Breast epithelium (tissue), 4 donors: ENCODE results near the gene ZBTB40. TPM values are rescaled to one million over a fixed set of nuclear protein-coding genes. Genes with fewer than 3 reads are reported as not detected.

ENCODE experiments used
- DNase-seq, 2 donors: peaks; one replicate each; pipeline ENCODE4 v3.0.0-alpha.2; 2019; ENCODE audit warnings: low spot score in 2 of 2
- H3K27ac ChIP-seq, 2 donors: fragments of 200-600 bp; sonication (generic) in 1 of 2; one replicate each; pipeline ENCODE4 v1.5.1; 2016 to 2019; ENCODE audit warnings: mild to moderate bottlenecking in 1 of 2
- H3K27me3 ChIP-seq, 2 donors: fragments of 200-600 bp; sonication (generic) in 1 of 2; one replicate each; pipeline versions ENCODE4 v1.5.1 to v1.6.0; 2017 to 2019; ENCODE audit warnings: control low read depth in 1 of 2, mild to moderate bottlenecking in 1 of 2
- H3K36me3 ChIP-seq: fragments of 200-600 bp; one replicate; pipeline ENCODE4 v1.5.1; 2019
- H3K4me1 ChIP-seq, 2 donors: fragments of 200-600 bp; sonication (generic); one replicate each; pipeline ENCODE4 v1.5.1; 2016 to 2019; ENCODE audit warnings: control low read depth in 1 of 2
- H3K4me3 ChIP-seq, 3 donors: fragments of 200-600 bp; sonication (generic); 1 replicate in 2 of 3; 2 replicates in 1 of 3; pipeline ENCODE4 v1.5.1; 2016 to 2019; ENCODE audit warnings: mild to moderate bottlenecking in 3 of 3, moderate library complexity in 2 of 3
- H3K9me3 ChIP-seq, 2 donors: fragments of 200-600 bp; sonication (generic) in 1 of 2; one replicate each; pipeline ENCODE4 v1.5.1; 2016 to 2019; ENCODE audit warnings: control low read depth in 1 of 2
- CTCF ChIP-seq, 3 donors: fragments of 450-650 bp; IDR thresholded peaks; one replicate each; pipeline ENCODE4 v1.5.1; 2016 to 2017; ENCODE audit warnings: antibody characterized with exemption in 3 of 3, mild to moderate bottlenecking in 3 of 3, moderate library complexity in 3 of 3
- POLR2A ChIP-seq: fragments of 450-650 bp; IDR thresholded peaks from one replicate; pipeline ENCODE4 v1.6.1; 2016; ENCODE audit warnings: antibody characterized with exemption, mild to moderate bottlenecking, moderate library complexity
- POLR2AphosphoS5 ChIP-seq, 3 donors: sonication (generic); formaldehyde crosslinking; IDR thresholded peaks; one replicate each; pipeline ENCODE4 v1.6.1; 2017; ENCODE audit warnings: antibody characterized with exemption in 3 of 3
- intact Hi-C: fragments of 100-400 bp; cut with DNase I; formaldehyde crosslinking; loops from one replicate; pipeline ENCODE4 v1.15.1; 2023; ENCODE audit warnings: low total_unique reads
- total RNA-seq, 3 donors: library from RNA; depleted of rRNA; stranded (reverse); fragments of >200 nt; gene quantifications; one replicate each; pipeline ENCODE4 v1.1.0, GENCODE V29; 2016

ZBTB40 gene
- total RNA-seq, 3 donors from 2014 or later = 15.7 to 24.6 (median 22.0) TPM

- peaks cover 3 to 66% of the 10 kb centered on the region in 2 donors for H3K27me3 ChIP-seq
- H3K9me3 ChIP-seq = no peaks in the 10 kb centered on the region
- H3K27ac ChIP-seq = no peak overlapping the region
- TF ChIP-seq CTCF (IDR thresholded peaks at IDR 0.05) = no peak
- TF ChIP-seq POLR2A = no peak
- TF ChIP-seq POLR2AphosphoS5 (IDR thresholded peaks at IDR 0.05) = no peak
- no peaks in the 10 kb centered on the region for H3K4me1 ChIP-seq
- DNase-seq = no peak
- H3K4me3 ChIP-seq = no peak overlapping the region
- intact Hi-C loops = no loop called here
- H3K36me3 ChIP-seq = no peaks in the 10 kb centered on the region
These were observed 105.8 kb downstream of the ZBTB40 start for GRCh38 chr1:22557341-22557950.

- H3K9me3 ChIP-seq = no peaks in the 10 kb centered on the region
- DNase-seq = no peak
- no peaks in the 10 kb centered on the region for H3K36me3 ChIP-seq
- H3K4me1 ChIP-seq = peaks cover 0 to 3% of the 10 kb centered on the region in 2 donors
- no peak within 1 kb of the TSS for H3K27ac ChIP-seq
- peak within 1 kb of the TSS in 1 of 3 donors; percentile 55 for H3K4me3 ChIP-seq
- TF ChIP-seq POLR2AphosphoS5 (IDR thresholded peaks at IDR 0.05) (no peak), POLR2A (no peak), CTCF (IDR thresholded peaks at IDR 0.05) (no peak)
- intact Hi-C loops = no loop called here
- H3K27me3 ChIP-seq = peaks cover 4 to 67% of the 10 kb centered on the region in 2 donors
These were observed 111.2 kb downstream of the ZBTB40 start, which contains the start of gene EPHA8 for GRCh38 chr1:22562584-22563583. Gene EPHA8 (plus strand): TSS chr1:22563489. CDS start chr1:22563636, 147 bp downstream.

DNA sequence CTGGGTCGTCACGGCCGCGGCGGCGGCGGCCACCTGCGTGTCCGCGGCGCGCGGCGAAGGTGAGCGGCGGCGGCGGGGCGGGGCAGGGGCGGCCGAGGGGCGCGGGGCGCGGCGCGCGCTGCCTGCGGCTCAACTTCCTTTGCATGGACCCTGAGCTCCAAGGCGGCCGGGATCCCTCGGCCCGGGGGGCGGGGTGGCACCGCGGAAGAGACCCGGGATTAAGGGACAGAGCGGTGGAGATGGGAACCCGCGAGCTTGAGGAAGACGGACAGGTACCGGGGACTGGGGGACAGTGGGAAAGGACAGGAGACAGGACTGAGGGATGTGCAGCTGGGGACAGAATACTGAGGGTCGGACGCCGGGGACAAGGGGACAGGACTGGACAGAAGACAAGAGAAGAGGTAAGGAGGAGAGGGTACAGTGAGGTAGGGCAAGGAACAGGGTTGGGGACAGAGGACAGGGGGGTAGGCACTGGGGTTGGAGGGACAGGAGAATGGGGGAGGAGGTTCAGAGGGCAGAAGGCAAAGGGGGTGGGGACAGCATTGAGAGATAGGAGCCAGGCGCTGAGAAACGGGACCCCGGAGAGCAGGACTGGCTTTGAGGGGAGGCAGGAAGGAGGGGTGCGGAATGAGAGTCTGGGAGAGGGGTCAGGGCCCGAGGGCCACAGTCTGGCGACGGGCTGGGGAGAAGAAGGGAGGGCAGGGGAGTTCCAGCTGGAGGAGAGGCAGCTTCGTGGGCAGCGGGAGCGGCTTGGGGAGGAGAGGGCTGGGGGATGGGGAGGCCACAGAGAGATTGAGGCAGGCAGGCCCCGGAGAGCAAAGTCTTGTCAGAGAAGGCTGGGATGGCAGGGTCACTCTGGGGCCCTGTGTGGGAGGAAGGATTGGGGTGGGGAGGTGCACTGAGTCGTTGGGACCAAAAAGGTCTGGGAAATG, 112.3 kb downstream of the ZBTB40 start:
- H3K9me3 ChIP-seq = no peaks in the 10 kb centered on the region
- peaks cover 0 to 3% of the 10 kb centered on the region in 2 donors for H3K4me1 ChIP-seq
- H3K27me3 ChIP-seq = peaks cover 4 to 67% of the 10 kb centered on the region in 2 donors
- no peak overlapping the region for H3K27ac ChIP-seq
- TF ChIP-seq CTCF (IDR thresholded peaks at IDR 0.05) (no peak), POLR2A (no peak), POLR2AphosphoS5 (IDR thresholded peaks at IDR 0.05) (no peak)
- peak overlapping the region in 1 of 3 donors; percentile 55 for H3K4me3 ChIP-seq
- no peaks in the 10 kb centered on the region for H3K36me3 ChIP-seq
- no peak for DNase-seq
- intact Hi-C loops = no loop called here

DNA sequence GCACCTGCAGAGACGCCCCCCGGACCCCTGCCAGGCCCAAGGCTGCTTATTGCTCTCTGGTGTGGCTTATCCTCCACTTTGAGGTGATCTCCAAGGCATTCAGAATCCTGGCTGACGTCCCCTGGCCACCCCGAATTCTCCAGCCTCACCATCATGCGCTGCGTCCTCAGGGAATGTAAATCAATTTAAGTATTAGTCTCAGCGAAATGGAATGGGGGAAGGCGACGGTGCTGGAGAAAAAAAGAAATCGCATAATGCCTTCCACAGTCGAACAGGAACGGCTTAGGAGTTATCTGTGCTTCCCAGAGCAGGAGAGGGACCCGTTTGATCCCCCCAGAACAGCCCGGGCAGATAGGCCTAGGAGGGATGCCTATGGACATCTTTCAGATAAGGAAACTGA, 114.5 kb downstream of the ZBTB40 start:
- intact Hi-C loops = no loop called here
- TF ChIP-seq CTCF (IDR thresholded peaks at IDR 0.05) = no peak
- TF ChIP-seq POLR2A = no peak
- no peak for TF ChIP-seq POLR2AphosphoS5 (IDR thresholded peaks at IDR 0.05)
- Histone ChIP-seq H3K4me1 (peaks cover 0 to 3% of the 10 kb centered on the region in 2 donors), H3K9me3 (no peaks in the 10 kb centered on the region), H3K36me3 (no peaks in the 10 kb centered on the region), H3K27ac (no peak overlapping the region), H3K27me3 (peaks cover 4 to 49% of the 10 kb centered on the region in 2 donors), H3K4me3 (no peak overlapping the region)
- DNase-seq = no peak
